H1 (cell line): ENCODE measurements around the gene CHAC2.

Source experiments
- SIN3A ChIP-seq, 2 experiments: IDR thresholded peaks in 1 of 2; conservative IDR thresholded peaks in 1 of 2; 2 replicates each; pipeline ENCODE4 v1.6.1; 2011 to 2012; ENCODE audit warnings: low read length in 2 of 2, improper control_type of control experiment in 1 of 2, low read depth in 1 of 2, mild to moderate bottlenecking in 1 of 2
- TCF12 ChIP-seq: IDR thresholded peaks from 2 replicates; pipeline ENCODE4 v1.6.1; 2011; ENCODE audit warnings: low read depth, mild to moderate bottlenecking, low read length

DNA sequence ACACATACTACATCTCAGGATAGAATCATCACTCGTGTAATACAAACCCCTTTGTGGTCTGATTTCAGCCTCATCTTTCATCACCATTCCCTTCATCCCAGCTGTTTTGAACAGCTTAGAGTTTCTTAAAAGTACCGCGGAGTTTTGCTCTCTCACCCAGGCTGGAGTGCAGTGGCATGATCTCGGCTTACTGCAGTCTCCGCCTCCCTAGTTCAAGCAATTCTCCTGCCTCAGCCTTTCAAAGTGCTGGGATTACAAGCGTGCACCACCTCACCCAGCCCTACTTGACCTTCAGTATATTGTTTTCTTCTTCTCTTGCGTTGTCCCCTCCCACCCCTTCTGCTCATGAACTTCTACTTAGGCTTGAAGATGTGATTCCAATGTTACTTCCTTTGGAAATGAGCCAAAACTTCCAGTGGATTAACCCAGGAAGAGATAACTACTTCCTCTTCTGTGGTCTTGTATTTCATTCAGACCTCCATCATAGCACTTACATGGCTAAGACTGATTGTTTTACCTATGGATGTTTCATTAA is 35.1 kb downstream of the CHAC2 start:
- TF ChIP-seq TCF12 (no peak), SIN3A (conservative IDR thresholded peaks at IDR 0.05 in 1 of 2, IDR thresholded peaks at IDR 0.05 in 1 of 2; ENCODE audit: low read depth in 1 of 2, low read length in 2 of 2) (no peak)
